Panc1 (cell line): ENCODE results near the gene TANGO6. TPM values are rescaled to one million over a fixed set of nuclear protein-coding genes. Genes with fewer than 3 reads are reported as not detected.

Experiments
- ATAC-seq: fragments of 200-7000 bp; cut with Tn5 transposase; 2 replicates; pipeline ENCODE4 v1.9.1; 2020; ENCODE audit warnings: mild to moderate bottlenecking, moderate library complexity
- BruUV-seq: library from RNA; stranded (reverse); fragments of 400-500 nt; replicated peaks from 2 replicates; lab custom pipeline; 2021; lab: Mats Ljungman, UMichigan
- CTCF ChIA-PET: fragments of 300-600 bp; sonication (Branson Sonifier 250); formaldehyde crosslinking; loops from one replicate; lab custom pipeline; 2022; ENCODE audit warnings: antibody characterized with exemption; lab: Charles Lee
- POLR2A ChIA-PET: fragments of 300-600 bp; sonication (Branson Sonifier 250); formaldehyde crosslinking; loops from one replicate; lab custom pipeline; 2022; ENCODE audit warnings: antibody characterized with exemption; lab: Charles Lee
- DNase-seq: peaks from one replicate; pipeline ENCODE4 v3.0.0-alpha.2; 2010; ENCODE audit warnings: low read depth, low spot score
- H3K27ac ChIP-seq: 2 replicates; pipeline ENCODE4 v1.5.1; 2011; ENCODE audit warnings: mild to moderate bottlenecking, low read length, inconsistent platforms
- H3K27me3 ChIP-seq: fragments of 200-500 bp; sonication (Bioruptor generic); 2 replicates; pipeline ENCODE4 v1.6.0; 2014; ENCODE audit warnings: low read length, inconsistent platforms; ENCODE audit not compliant: control insufficient read depth, insufficient read depth
- H3K36me3 ChIP-seq: fragments of 200-500 bp; sonication (Bioruptor generic); 2 replicates; pipeline ENCODE4 v1.5.1; 2014; ENCODE audit warnings: inconsistent platforms, mild to moderate bottlenecking, low read length, moderate library complexity; ENCODE audit not compliant: control insufficient read depth, insufficient read depth
- H3K4me1 ChIP-seq: 2 replicates; pipeline ENCODE4 v1.5.1; 2011; ENCODE audit warnings: inconsistent platforms, mild to moderate bottlenecking, low read length, moderate library complexity; ENCODE audit not compliant: control insufficient read depth, insufficient read depth
- H3K4me3 ChIP-seq, 2 experiments: 2 replicates each; pipeline ENCODE4 v1.5.1; 2011 to 2012; ENCODE audit warnings: low read depth in 2 of 2, low read length in 2 of 2, mild to moderate bottlenecking in 2 of 2, inconsistent platforms in 1 of 2, moderate library complexity in 1 of 2
- H3K9me3 ChIP-seq: fragments of 200-500 bp; sonication (Bioruptor generic); 2 replicates; pipeline ENCODE4 v1.5.1; 2014; ENCODE audit warnings: low read depth, mild to moderate bottlenecking, inconsistent platforms, low read length, moderate library complexity; ENCODE audit not compliant: control insufficient read depth, insufficient read depth
- POLR2AphosphoS5 ChIP-seq: IDR thresholded peaks from 2 replicates; pipeline ENCODE4 v1.6.1; 2012; ENCODE audit warnings: mild to moderate bottlenecking, low read depth, low read length, moderate library complexity
- SIN3A ChIP-seq: IDR thresholded peaks from 2 replicates; pipeline ENCODE4 v1.6.1; 2012; ENCODE audit warnings: low read depth, mild to moderate bottlenecking, low read length, moderate library complexity, borderline replicate concordance; ENCODE audit not compliant: insufficient read depth
- TCF7L2 ChIP-seq: IDR thresholded peaks from 2 replicates; pipeline ENCODE4 v1.6.1; 2011; ENCODE audit warnings: mild to moderate bottlenecking, low read depth, low read length, inconsistent platforms
- in situ Hi-C: cut with HindIII; loops from 2 replicates; pipeline ENCODE4 v1.10.0; 2016; ENCODE audit warnings: low sequenced_read_pairs, low pct_unique_long_range_greater_than_20kb
- intact Hi-C: fragments of 100-400 bp; cut with micrococcal nuclease; formaldehyde crosslinking; loops from one replicate; pipeline ENCODE4 v1.10.0; 2022; ENCODE audit not compliant: unreplicated experiment
- total RNA-seq: library from RNA; stranded (reverse); gene quantifications from one replicate; pipeline ENCODE4 v1.2.1, GENCODE V29; 2021; ENCODE audit not compliant: unreplicated experiment
- TF ChIP-seq, protein P1 (sequence below), 2 experiments: IDR thresholded peaks; 2 replicates each; pipeline ENCODE4 v1.6.1; 2011 to 2012; ENCODE audit warnings: low read depth in 2 of 2, control low read depth in 1 of 2, low read length in 1 of 2, mild to moderate bottlenecking in 1 of 2, moderate library complexity in 1 of 2; ENCODE audit not compliant: insufficient read depth in 1 of 2
- TF ChIP-seq, protein P2 (sequence below): fragments of 450-650 bp; IDR thresholded peaks from 2 replicates; pipeline ENCODE4 v1.5.1; 2017; ENCODE audit warnings: mild to moderate bottlenecking

The TANGO6 gene
- total RNA-seq, 1 experiment from 2014 or later, result 11.0 TPM

DNA sequence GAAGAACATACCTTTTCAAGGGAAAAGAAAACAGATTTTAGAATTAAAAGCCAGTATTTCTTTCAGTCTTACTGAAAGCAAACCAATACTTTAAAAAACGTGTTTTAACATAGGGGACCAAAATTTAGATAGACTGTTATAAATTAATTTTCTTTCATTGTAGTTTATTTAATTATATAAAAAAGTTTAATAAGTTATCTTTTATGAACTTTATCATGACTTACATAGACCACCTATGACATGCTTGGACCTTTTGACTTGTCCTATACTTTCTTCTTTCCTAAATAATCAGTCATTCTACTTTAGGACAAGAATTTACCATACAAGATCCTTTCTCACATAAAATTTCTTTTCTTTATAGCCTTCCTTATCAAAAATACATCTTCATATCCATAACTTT lies 160.2 kb downstream of the TANGO6 start:
- in situ Hi-C loops, result no loop called here
- Histone ChIP-seq H3K4me1 (no peaks in the 10 kb centered on the region), H3K36me3 (no peaks in the 10 kb centered on the region), H3K27me3 (no peaks in the 10 kb centered on the region), H3K27ac (no peak overlapping the region), H3K4me3 (no peak overlapping the region), H3K9me3 (peaks cover 7% of the 10 kb centered on the region; the same call in 1 of the 2 replicates)
- intact Hi-C loops, result no loop called here
- DNase-seq, result no peak
- no peak for ATAC-seq
- ChIA-PET CTCF (interaction anchor here (0.7 kb wide), 1 partner anchor 206 kb away, joined by 3 read pairs; no protein-coding TSS in a partner anchor), POLR2A (no interaction called here)
- no TSS peak for BruUV-seq
- no peak for TF ChIP-seq SIN3A
- TF ChIP-seq, protein P1, sequence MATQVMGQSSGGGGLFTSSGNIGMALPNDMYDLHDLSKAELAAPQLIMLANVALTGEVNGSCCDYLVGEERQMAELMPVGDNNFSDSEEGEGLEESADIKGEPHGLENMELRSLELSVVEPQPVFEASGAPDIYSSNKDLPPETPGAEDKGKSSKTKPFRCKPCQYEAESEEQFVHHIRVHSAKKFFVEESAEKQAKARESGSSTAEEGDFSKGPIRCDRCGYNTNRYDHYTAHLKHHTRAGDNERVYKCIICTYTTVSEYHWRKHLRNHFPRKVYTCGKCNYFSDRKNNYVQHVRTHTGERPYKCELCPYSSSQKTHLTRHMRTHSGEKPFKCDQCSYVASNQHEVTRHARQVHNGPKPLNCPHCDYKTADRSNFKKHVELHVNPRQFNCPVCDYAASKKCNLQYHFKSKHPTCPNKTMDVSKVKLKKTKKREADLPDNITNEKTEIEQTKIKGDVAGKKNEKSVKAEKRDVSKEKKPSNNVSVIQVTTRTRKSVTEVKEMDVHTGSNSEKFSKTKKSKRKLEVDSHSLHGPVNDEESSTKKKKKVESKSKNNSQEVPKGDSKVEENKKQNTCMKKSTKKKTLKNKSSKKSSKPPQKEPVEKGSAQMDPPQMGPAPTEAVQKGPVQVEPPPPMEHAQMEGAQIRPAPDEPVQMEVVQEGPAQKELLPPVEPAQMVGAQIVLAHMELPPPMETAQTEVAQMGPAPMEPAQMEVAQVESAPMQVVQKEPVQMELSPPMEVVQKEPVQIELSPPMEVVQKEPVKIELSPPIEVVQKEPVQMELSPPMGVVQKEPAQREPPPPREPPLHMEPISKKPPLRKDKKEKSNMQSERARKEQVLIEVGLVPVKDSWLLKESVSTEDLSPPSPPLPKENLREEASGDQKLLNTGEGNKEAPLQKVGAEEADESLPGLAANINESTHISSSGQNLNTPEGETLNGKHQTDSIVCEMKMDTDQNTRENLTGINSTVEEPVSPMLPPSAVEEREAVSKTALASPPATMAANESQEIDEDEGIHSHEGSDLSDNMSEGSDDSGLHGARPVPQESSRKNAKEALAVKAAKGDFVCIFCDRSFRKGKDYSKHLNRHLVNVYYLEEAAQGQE (IDR thresholded peaks at IDR 0.05; ENCODE audit: insufficient read depth in 1 of 2, low read depth in 2 of 2, low read length in 1 of 2), result no peak
- no peak for TF ChIP-seq TCF7L2
- no peak for TF ChIP-seq POLR2AphosphoS5
- TF ChIP-seq, protein P2, sequence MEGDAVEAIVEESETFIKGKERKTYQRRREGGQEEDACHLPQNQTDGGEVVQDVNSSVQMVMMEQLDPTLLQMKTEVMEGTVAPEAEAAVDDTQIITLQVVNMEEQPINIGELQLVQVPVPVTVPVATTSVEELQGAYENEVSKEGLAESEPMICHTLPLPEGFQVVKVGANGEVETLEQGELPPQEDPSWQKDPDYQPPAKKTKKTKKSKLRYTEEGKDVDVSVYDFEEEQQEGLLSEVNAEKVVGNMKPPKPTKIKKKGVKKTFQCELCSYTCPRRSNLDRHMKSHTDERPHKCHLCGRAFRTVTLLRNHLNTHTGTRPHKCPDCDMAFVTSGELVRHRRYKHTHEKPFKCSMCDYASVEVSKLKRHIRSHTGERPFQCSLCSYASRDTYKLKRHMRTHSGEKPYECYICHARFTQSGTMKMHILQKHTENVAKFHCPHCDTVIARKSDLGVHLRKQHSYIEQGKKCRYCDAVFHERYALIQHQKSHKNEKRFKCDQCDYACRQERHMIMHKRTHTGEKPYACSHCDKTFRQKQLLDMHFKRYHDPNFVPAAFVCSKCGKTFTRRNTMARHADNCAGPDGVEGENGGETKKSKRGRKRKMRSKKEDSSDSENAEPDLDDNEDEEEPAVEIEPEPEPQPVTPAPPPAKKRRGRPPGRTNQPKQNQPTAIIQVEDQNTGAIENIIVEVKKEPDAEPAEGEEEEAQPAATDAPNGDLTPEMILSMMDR, result no peak

DNA sequence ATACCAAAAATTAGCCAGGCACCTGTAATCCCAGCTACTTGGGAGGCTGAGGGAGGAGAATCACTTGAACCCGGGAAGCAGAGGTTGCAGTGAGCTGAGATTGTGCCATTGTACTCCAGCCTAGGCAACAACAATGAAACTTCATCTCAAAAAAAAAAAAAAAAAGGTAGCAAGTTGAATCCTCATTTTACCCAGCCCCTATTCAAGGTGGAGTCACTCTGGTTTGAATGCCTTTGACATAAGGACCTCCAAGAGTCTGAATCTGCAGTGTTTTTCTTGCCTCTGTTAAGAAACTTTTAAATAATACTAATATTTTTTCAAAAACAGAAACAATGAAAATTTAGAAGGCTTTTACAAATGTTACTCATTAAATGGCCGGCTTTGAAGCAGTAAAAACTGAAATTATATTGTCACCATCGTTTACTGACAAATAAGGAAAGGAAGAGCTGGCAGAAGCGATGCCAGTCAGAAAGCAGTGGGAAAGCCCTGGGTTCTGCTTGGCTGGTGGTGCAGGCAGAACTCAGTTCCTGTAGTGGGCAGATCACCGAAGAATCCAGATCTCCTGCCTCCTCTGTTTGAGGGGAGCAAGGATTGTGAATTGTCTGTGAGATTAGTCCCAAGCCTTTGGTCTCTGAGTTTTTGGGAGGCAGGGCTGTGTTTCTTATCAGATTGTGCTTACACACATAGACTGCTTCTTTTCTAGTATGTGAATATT lies 162.5 kb downstream of the TANGO6 start:
- DNase-seq, result no peak
- Histone ChIP-seq H3K4me1 (no peaks in the 10 kb centered on the region), H3K9me3 (peaks cover 7% of the 10 kb centered on the region; the same call in 1 of the 2 replicates), H3K27me3 (no peaks in the 10 kb centered on the region), H3K4me3 (no peak overlapping the region), H3K27ac (no peak overlapping the region), H3K36me3 (no peaks in the 10 kb centered on the region)
- intact Hi-C loops, result no loop called here
- ChIA-PET POLR2A (no interaction called here), CTCF (no interaction called here)
- no TSS peak for BruUV-seq
- in situ Hi-C loops, result no loop called here
- ATAC-seq, result no peak
- TF ChIP-seq, protein P2, result no peak
